IMR-90 (cell line): ENCODE data around the gene RBM25. TPM values are rescaled to one million over a fixed set of nuclear protein-coding genes. Genes with fewer than 3 reads are reported as not detected.

Experiments
- ATAC-seq: fragments of 200-7000 bp; cut with Tn5 transposase; 2 replicates; pipeline ENCODE4 v1.9.1; 2020; ENCODE audit warnings: low read depth, mild to moderate bottlenecking, moderate library complexity
- BruUV-seq: library from RNA; stranded (reverse); fragments of 400-500 nt; replicated peaks from 2 replicates; lab custom pipeline; 2021; lab: Mats Ljungman, UMichigan
- CTCF ChIA-PET: fragments of 300-600 bp; formaldehyde crosslinking; extraction: SDS; loops from one replicate; lab custom pipeline; 2021; ENCODE audit warnings: antibody characterized with exemption; lab: Yijun Ruan, JAX
- POLR2A ChIA-PET: fragments of 300-600 bp; sonication (Branson Sonifier 250); formaldehyde crosslinking; loops from one replicate; lab custom pipeline; 2022; ENCODE audit warnings: antibody characterized with exemption; ENCODE audit not compliant: unreplicated experiment; lab: Charles Lee
- DNase-seq: peaks from one replicate; pipeline ENCODE4 v3.0.0; 2013
- H2AFZ ChIP-seq: replicated peaks from 2 replicates; pipeline ENCODE3; 2013; ENCODE audit warnings: low read length, mild to moderate bottlenecking; ENCODE audit not compliant: poor library complexity
- H2AK5ac ChIP-seq: 2 replicates; pipeline ENCODE4 v1.6.1; 2013; ENCODE audit warnings: low read depth, low read length, inconsistent platforms
- H2AK9ac ChIP-seq: replicated peaks from 2 replicates; pipeline ENCODE3; 2013; ENCODE audit warnings: mild to moderate bottlenecking, low read depth, low read length, moderate library complexity; ENCODE audit not compliant: poor library complexity
- H2BK120ac ChIP-seq: 2 replicates; pipeline ENCODE4 v1.6.1; 2013; ENCODE audit warnings: low read depth, low read length, inconsistent platforms
- H2BK15ac ChIP-seq: 3 replicates; pipeline ENCODE4 v1.6.1; 2013; ENCODE audit warnings: low read depth, low read length, inconsistent platforms
- H2BK20ac ChIP-seq: 2 replicates; pipeline ENCODE4 v1.6.1; 2013; ENCODE audit warnings: low read depth, mild to moderate bottlenecking, inconsistent platforms, low read length, moderate library complexity
- H2BK5ac ChIP-seq: 2 replicates; pipeline ENCODE4 v1.6.1; 2013; ENCODE audit warnings: mild to moderate bottlenecking, low read depth, low read length, inconsistent platforms; ENCODE audit not compliant: poor library complexity, severe bottlenecking
- H3K14ac ChIP-seq: replicated peaks from 2 replicates; pipeline ENCODE4 v1.6.1; 2013; ENCODE audit warnings: low read depth, low read length, inconsistent platforms
- H3K18ac ChIP-seq: 2 replicates; pipeline ENCODE4 v1.6.1; 2013; ENCODE audit warnings: low read depth, low read length, control low read depth
- H3K23ac ChIP-seq: 2 replicates; pipeline ENCODE4 v1.6.1; 2013; ENCODE audit warnings: low read depth, low read length, inconsistent platforms
- H3K27ac ChIP-seq: 2 replicates; pipeline ENCODE4 v1.5.1; 2013; ENCODE audit warnings: mild to moderate bottlenecking, control low read depth, low read length; ENCODE audit not compliant: insufficient read depth
- H3K27me3 ChIP-seq: 2 replicates; pipeline ENCODE4 v1.6.1; 2013; ENCODE audit warnings: low read length; ENCODE audit not compliant: control insufficient read depth, insufficient read depth
- H3K36me3 ChIP-seq: 2 replicates; pipeline ENCODE4 v1.6.1; 2013; ENCODE audit warnings: low read length, mixed read lengths; ENCODE audit not compliant: control insufficient read depth, insufficient read depth
- H3K4ac ChIP-seq: 2 replicates; pipeline ENCODE4 v1.6.1; 2013; ENCODE audit warnings: low read depth, low read length, inconsistent platforms
- H3K4me1 ChIP-seq: 2 replicates; pipeline ENCODE4 v1.6.1; 2013; ENCODE audit warnings: low read length, mixed read lengths; ENCODE audit not compliant: control insufficient read depth, insufficient read depth
- H3K4me2 ChIP-seq: 2 replicates; pipeline ENCODE4 v1.6.1; 2013; ENCODE audit warnings: low read depth, mild to moderate bottlenecking, control low read depth, low read length, moderate library complexity
- H3K4me3 ChIP-seq: 2 replicates; pipeline ENCODE4 v1.5.1; 2013; ENCODE audit warnings: low read depth, mild to moderate bottlenecking, control low read depth, low read length, moderate library complexity; ENCODE audit not compliant: insufficient read depth
- H3K56ac ChIP-seq: 2 replicates; pipeline ENCODE4 v1.6.1; 2013; ENCODE audit warnings: low read length, inconsistent platforms; ENCODE audit not compliant: insufficient read depth; ENCODE audit errors: extremely low read depth
- H3K79me1 ChIP-seq, 2 experiments: 2 replicates each; pipeline ENCODE4 v1.6.1; 2013; ENCODE audit warnings: low read length in 2 of 2, inconsistent platforms in 1 of 2, low read depth in 1 of 2
- H3K9ac ChIP-seq: 2 replicates; pipeline ENCODE4 v1.6.1; 2013; ENCODE audit warnings: low read depth, low read length, control low read depth
- H3K9me1 ChIP-seq: 2 replicates; pipeline ENCODE4 v1.6.1; 2013; ENCODE audit warnings: low read length, inconsistent platforms; ENCODE audit not compliant: insufficient read depth
- H3K9me3 ChIP-seq: 2 replicates; pipeline ENCODE4 v1.6.1; 2013; ENCODE audit warnings: low read length; ENCODE audit not compliant: control insufficient read depth, insufficient read depth
- H4K20me1 ChIP-seq: 2 replicates; pipeline ENCODE4 v1.6.1; 2013; ENCODE audit warnings: low read length, inconsistent platforms; ENCODE audit not compliant: insufficient read depth
- H4K5ac ChIP-seq: 2 replicates; pipeline ENCODE4 v1.6.1; 2013; ENCODE audit warnings: mild to moderate bottlenecking, low read depth, low read length, control low read depth
- H4K8ac ChIP-seq, 2 experiments: 2 replicates each; pipeline ENCODE4 v1.6.1; 2013; ENCODE audit warnings: low read depth in 2 of 2, low read length in 2 of 2, control low read depth in 1 of 2, inconsistent platforms in 1 of 2
- H4K91ac ChIP-seq: 2 replicates; pipeline ENCODE4 v1.6.1; 2013; ENCODE audit warnings: low read depth, low read length, inconsistent platforms; ENCODE audit not compliant: insufficient read depth
- BHLHE40 ChIP-seq: fragments of 150-350 bp; IDR thresholded peaks from 2 replicates; pipeline ENCODE4 v1.6.1; 2016; ENCODE audit warnings: mild to moderate bottlenecking, low read depth, low read length
- CEBPB ChIP-seq: IDR thresholded peaks from 2 replicates; pipeline ENCODE4 v1.6.1; 2012; ENCODE audit warnings: low read depth, low read length, improper control_type of control experiment
- FOS ChIP-seq: fragments of 150-350 bp; IDR thresholded peaks from 2 replicates; pipeline ENCODE4 v1.6.1; 2016; ENCODE audit warnings: low read depth, low read length
- MAFK ChIP-seq: IDR thresholded peaks from 2 replicates; pipeline ENCODE4 v1.6.1; 2012; ENCODE audit warnings: low read depth, low read length, improper control_type of control experiment
- MAZ ChIP-seq: IDR thresholded peaks from 2 replicates; pipeline ENCODE4 v1.6.1; 2012; ENCODE audit warnings: low read depth, mild to moderate bottlenecking, low read length, improper control_type of control experiment, moderate library complexity, borderline replicate concordance
- MXI1 ChIP-seq: IDR thresholded peaks from 2 replicates; pipeline ENCODE4 v1.6.1; 2012; ENCODE audit warnings: low read depth, mild to moderate bottlenecking, low read length, moderate library complexity, borderline replicate concordance
- POLR2A ChIP-seq: IDR thresholded peaks from 2 replicates; pipeline ENCODE4 v1.6.1; 2012; ENCODE audit warnings: mild to moderate bottlenecking, low read depth, low read length
- RAD21 ChIP-seq: IDR thresholded peaks from 2 replicates; pipeline ENCODE4 v1.6.1; 2012; ENCODE audit warnings: low read length, improper control_type of control experiment
- RCOR1 ChIP-seq: IDR thresholded peaks from 2 replicates; pipeline ENCODE4 v1.6.1; 2012; ENCODE audit warnings: mild to moderate bottlenecking, low read length, improper control_type of control experiment; ENCODE audit not compliant: insufficient replicate concordance
- RFX5 ChIP-seq: IDR thresholded peaks from 2 replicates; pipeline ENCODE4 v1.8.0; 2012; ENCODE audit warnings: low read depth, mild to moderate bottlenecking, low read length, moderate library complexity
- SMC3 ChIP-seq: fragments of 150-350 bp; IDR thresholded peaks from 2 replicates; pipeline ENCODE4 v1.6.1; 2016; ENCODE audit warnings: low read depth, mild to moderate bottlenecking, antibody characterized with exemption, low read length, moderate library complexity
- WGBS, 2 experiments: methylation state at CpG; one replicate each; pipeline versions ENCODE4 v1.1.5 to v1.1.7; 2013; ENCODE audit warnings: missing lambda C conversion rate in 2 of 2; ENCODE audit not compliant: insufficient read length in 1 of 2; ENCODE audit errors: extremely low coverage in 2 of 2; 5-methylcytosine and 5-hydroxymethylcytosine counted together
- dilution Hi-C: fragments of 300-500 bp; cut with HindIII; formaldehyde crosslinking; loops from one replicate; pipeline ENCODE4 v1.14.3; 2018; ENCODE audit warnings: low sequenced_read_pairs; ENCODE audit not compliant: unreplicated experiment
- in situ Hi-C: fragments of 300-500 bp; cut with MboI; formaldehyde crosslinking; loops from 3 replicates; pipeline ENCODE4 v1.14.3; 2019; ENCODE audit warnings: low sequenced_read_pairs, inconsistent platforms, mixed read lengths
- intact Hi-C: fragments of 100-400 bp; cut with micrococcal nuclease; formaldehyde crosslinking; loops from 2 replicates; pipeline ENCODE4 v1.10.0; 2022
- polyA plus RNA-seq, 3 experiments: library from polyadenylated mRNA; depleted of rRNA; stranded (reverse); fragments of >200 nt; gene quantifications; 2 replicates each; pipeline ENCODE4 v1.2.3, GENCODE V29; 2012; ENCODE audit warnings: low replicate concordance in 1 of 3
- total RNA-seq: library from RNA; depleted of rRNA; stranded (reverse); fragments of >200 nt; gene quantifications from 2 replicates; pipeline ENCODE4 v1.2.3, GENCODE V29; 2012
- TF ChIP-seq, protein P1 (sequence below): conservative IDR thresholded peaks from 2 replicates; pipeline ENCODE4 v1.5.1; 2012; ENCODE audit warnings: mild to moderate bottlenecking, low read depth, low read length, improper control_type of control experiment

Gene RBM25
- total and polyA plus RNA-seq, 2 of the 4 experiments (the other 2 are of a cell fraction) = 32.3 to 32.9 TPM

DNA sequence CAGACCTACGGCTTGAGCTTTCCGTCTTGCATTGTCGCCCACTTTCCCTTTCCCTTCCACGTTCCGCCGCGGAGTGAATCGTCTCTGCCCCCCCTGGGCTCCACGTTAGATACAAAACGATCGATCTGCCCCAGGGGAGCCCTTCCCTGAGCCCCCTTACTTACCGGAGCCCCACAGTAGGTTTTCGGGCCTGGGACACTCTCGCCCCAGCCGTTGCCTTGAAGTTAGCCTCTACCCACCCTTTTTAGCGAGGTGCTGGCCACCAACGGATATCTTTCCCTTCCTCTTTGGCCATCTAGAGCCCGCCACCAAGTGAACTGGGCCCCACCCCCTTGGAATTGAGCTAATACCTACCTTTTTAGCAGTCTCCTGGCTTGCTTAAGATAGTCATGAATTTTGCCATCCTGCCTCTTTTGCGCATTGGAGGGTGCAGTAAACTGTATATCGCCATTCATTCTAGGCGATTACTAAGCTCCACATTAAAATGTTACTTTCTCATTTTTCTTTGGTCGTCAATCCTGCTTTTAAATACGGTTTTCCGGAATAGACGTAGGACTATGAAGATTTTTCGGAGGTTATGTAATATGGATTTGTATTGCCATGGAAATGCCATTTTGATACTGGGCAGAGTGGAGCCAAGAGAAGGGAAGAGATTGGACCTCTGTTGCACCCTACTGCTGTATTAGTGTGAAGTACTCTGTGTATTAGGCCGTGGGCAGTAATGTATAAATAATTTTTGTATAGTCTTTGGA lies 764 bp downstream of the RBM25 start:
- peak overlapping the region; percentile 23 for H4K5ac ChIP-seq
- H2AK5ac ChIP-seq = peak overlapping the region; percentile 84
- 0 out of 2 replicates have a peak overlapping the region, but pooled peaks have one; percentile 8 for H3K18ac ChIP-seq
- peak overlapping the region; percentile 94 for H3K14ac ChIP-seq
- peak overlapping the region; percentile 64 for H2BK5ac ChIP-seq
- intact Hi-C loops = loop anchor here (1.0 kb wide), 1 partner anchor 32 kb away; the partner anchor contains the start of gene ZFYVE1
- BruUV-seq = TSS peak; percentile 43
- H2AK9ac ChIP-seq = peak overlapping the region; percentile 94
- H3K4me2 ChIP-seq = peak overlapping the region; percentile 71
- in situ Hi-C loops = no loop called here
- H3K4ac ChIP-seq = peak overlapping the region; percentile 87
- H3K36me3 ChIP-seq = peaks cover 3% of the 10 kb centered on the region; the same call in 1 of the 2 replicates
- peaks cover 50% of the 10 kb centered on the region for H4K20me1 ChIP-seq
- H3K23ac ChIP-seq = peak overlapping the region; percentile 97
- peak overlapping the region; percentile 94 for H3K9ac ChIP-seq
- H3K27me3 ChIP-seq = no peaks in the 10 kb centered on the region
- H3K4me3 ChIP-seq = peak overlapping the region; percentile 73
- H2BK120ac ChIP-seq = no peak overlapping the region
- DNase-seq = peak; percentile 16
- peak; percentile 18 for ATAC-seq
- POLR2A ChIA-PET = no interaction called here
- dilution Hi-C loops = no loop called here
- H2AFZ ChIP-seq = peak overlapping the region; percentile 97
- peak overlapping the region; percentile 37 to 68; a peak in 3 of 4 replicates for H4K8ac ChIP-seq
- no peak overlapping the region for H2BK15ac ChIP-seq
- H3K9me1 ChIP-seq = peaks cover 6% of the 10 kb centered on the region
- CTCF ChIA-PET = interaction anchor here (1.0 to 1.5 kb wide), 2 partner anchors 8 to 9 kb away, joined by 4 read pairs; no protein-coding TSS in a partner anchor
- H4K91ac ChIP-seq = peak overlapping the region; percentile 64
- H3K56ac ChIP-seq = peak overlapping the region; percentile 79
- H2BK20ac ChIP-seq = no peak overlapping the region
- WGBS, 2 experiments = 0% methylated on average over 4 of the region's 27 CpGs; no CpG with 5 or more reads in 1 of the 2 experiments
- no peak for TF ChIP-seq RCOR1
- TF ChIP-seq, protein P1, sequence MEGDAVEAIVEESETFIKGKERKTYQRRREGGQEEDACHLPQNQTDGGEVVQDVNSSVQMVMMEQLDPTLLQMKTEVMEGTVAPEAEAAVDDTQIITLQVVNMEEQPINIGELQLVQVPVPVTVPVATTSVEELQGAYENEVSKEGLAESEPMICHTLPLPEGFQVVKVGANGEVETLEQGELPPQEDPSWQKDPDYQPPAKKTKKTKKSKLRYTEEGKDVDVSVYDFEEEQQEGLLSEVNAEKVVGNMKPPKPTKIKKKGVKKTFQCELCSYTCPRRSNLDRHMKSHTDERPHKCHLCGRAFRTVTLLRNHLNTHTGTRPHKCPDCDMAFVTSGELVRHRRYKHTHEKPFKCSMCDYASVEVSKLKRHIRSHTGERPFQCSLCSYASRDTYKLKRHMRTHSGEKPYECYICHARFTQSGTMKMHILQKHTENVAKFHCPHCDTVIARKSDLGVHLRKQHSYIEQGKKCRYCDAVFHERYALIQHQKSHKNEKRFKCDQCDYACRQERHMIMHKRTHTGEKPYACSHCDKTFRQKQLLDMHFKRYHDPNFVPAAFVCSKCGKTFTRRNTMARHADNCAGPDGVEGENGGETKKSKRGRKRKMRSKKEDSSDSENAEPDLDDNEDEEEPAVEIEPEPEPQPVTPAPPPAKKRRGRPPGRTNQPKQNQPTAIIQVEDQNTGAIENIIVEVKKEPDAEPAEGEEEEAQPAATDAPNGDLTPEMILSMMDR = no peak
- no peak for TF ChIP-seq RFX5
- no peak for TF ChIP-seq MAFK
- no peak for TF ChIP-seq SMC3
- no peak for TF ChIP-seq POLR2A
- no peak for TF ChIP-seq FOS
- peak; percentile 30; the same call in 1 of the 2 replicates for TF ChIP-seq MAZ
- TF ChIP-seq BHLHE40 = no peak
- 0 out of 2 replicates have a peak, but pooled peaks have one; percentile 26 for TF ChIP-seq MXI1
- TF ChIP-seq RAD21 = no peak
- TF ChIP-seq CEBPB = no peak
- H3K27ac ChIP-seq = peak overlapping the region; percentile 92
- H3K4me1 ChIP-seq = peaks cover 1% of the 10 kb centered on the region; the same call in 1 of the 2 replicates
- no peaks in the 10 kb centered on the region for H3K9me3 ChIP-seq
- H3K79me1 ChIP-seq = peaks cover 3 to 24% of the 10 kb centered on the region in 2 experiments; a peak in 3 of 4 replicates
